B cell (primary cell): ENCODE data around the gene IL10. TPM values are rescaled to one million over a fixed set of nuclear protein-coding genes. Genes with fewer than 3 reads are reported as not detected.

Experiments
- ATAC-seq: fragments of 200-7000 bp; cut with Tn5 transposase; one replicate; pipeline ENCODE4 v1.10.0; 2021; ENCODE audit warnings: low read depth, mild to moderate bottlenecking, moderate number of reproducible peaks, moderate library complexity
- CTCF ChIA-PET: fragments of 350-600 bp; sonication (Branson Sonifier 250); formaldehyde crosslinking; loops from one replicate; lab custom pipeline; 2021; ENCODE audit warnings: antibody characterized with exemption, inconsistent platforms; lab: Charles Lee
- POLR2A ChIA-PET: fragments of 350-600 bp; sonication (Branson Sonifier 250); formaldehyde crosslinking; loops from one replicate; lab custom pipeline; 2021; ENCODE audit warnings: antibody characterized with exemption; lab: Charles Lee
- DNase-seq: peaks from one replicate; pipeline ENCODE4 v3.0.0; 2013
- H2AFZ ChIP-seq: 2 replicates; pipeline ENCODE4 v1.6.1; 2012; ENCODE audit warnings: mild to moderate bottlenecking, low read depth, low read length; ENCODE audit not compliant: insufficient read depth, poor library complexity, severe bottlenecking
- H3K27ac ChIP-seq, 2 donors: 1 replicate in 1 of 2; 2 replicates in 1 of 2; pipeline ENCODE4 v1.5.1; 2012 to 2013; ENCODE audit warnings: low read length in 2 of 2, mild to moderate bottlenecking in 2 of 2, moderate library complexity in 1 of 2
- H3K27me3 ChIP-seq, 4 experiments: fragments of 200-600 bp in 1 of 4; sonication (generic) in 1 of 4; replicated peaks in 1 of 4; 1 replicate in 2 of 4; 2 replicates in 2 of 4; pipeline versions ENCODE4 v1.6.1 to v1.7.0; 2013 to 2016; ENCODE audit warnings: low read length in 3 of 4, mild to moderate bottlenecking in 2 of 4, mixed read lengths in 1 of 4, moderate library complexity in 1 of 4; ENCODE audit not compliant: insufficient read depth in 4 of 4, control insufficient read depth in 3 of 4; ENCODE audit errors: control extremely low read depth in 1 of 4
- H3K36me3 ChIP-seq, 2 experiments: replicated peaks in 1 of 2; 1 replicate in 1 of 2; 2 replicates in 1 of 2; pipeline versions ENCODE4 v1.6.1 to v1.7.1; 2013; ENCODE audit warnings: low read length in 1 of 2; ENCODE audit not compliant: insufficient read depth in 2 of 2, control insufficient read depth in 1 of 2; ENCODE audit errors: control extremely low read depth in 1 of 2, extremely low read depth in 1 of 2
- H3K4me1 ChIP-seq, 2 donors: fragments of 200-600 bp in 1 of 2; sonication (generic) in 1 of 2; 1 replicate in 1 of 2; 2 replicates in 1 of 2; pipeline versions ENCODE4 v1.5.1 to v1.6.1; 2013 to 2017; ENCODE audit warnings: low read length in 2 of 2; ENCODE audit not compliant: control insufficient read depth in 2 of 2, insufficient read depth in 2 of 2
- H3K4me2 ChIP-seq: replicated peaks from 2 replicates; pipeline ENCODE3; 2012; ENCODE audit warnings: mild to moderate bottlenecking, low read depth, low read length; ENCODE audit not compliant: poor library complexity, severe bottlenecking
- H3K4me3 ChIP-seq, 5 experiments: fragments of 200-600 bp in 1 of 5; sonication (generic) in 1 of 5; 1 replicate in 3 of 5; 2 replicates in 2 of 5; pipeline versions ENCODE4 v1.5.1 to v1.7.0; 2011 to 2016; ENCODE audit warnings: low read length in 4 of 5, mild to moderate bottlenecking in 4 of 5, low read depth in 2 of 5, control low read depth in 1 of 5, moderate library complexity in 1 of 5; ENCODE audit not compliant: insufficient read depth in 1 of 5; ENCODE audit errors: control extremely low read depth in 1 of 5, extremely low read depth in 1 of 5
- H3K79me2 ChIP-seq: fragments of 200-600 bp; sonication (generic); one replicate; pipeline ENCODE4 v1.6.0; 2016; ENCODE audit warnings: low read length; ENCODE audit not compliant: control insufficient read depth, insufficient read depth
- H3K9ac ChIP-seq: fragments of 200-600 bp; sonication (generic); 2 replicates; pipeline ENCODE4 v1.6.1; 2017; ENCODE audit warnings: mild to moderate bottlenecking, low read length, moderate library complexity
- H3K9me3 ChIP-seq, 3 donors: one replicate each; pipeline versions ENCODE4 v1.6.1 to v1.7.1; 2013; ENCODE audit warnings: low read length in 2 of 3; ENCODE audit not compliant: control insufficient read depth in 2 of 3, insufficient read depth in 1 of 3; ENCODE audit errors: control extremely low read depth in 1 of 3
- H4K20me1 ChIP-seq: 2 replicates; pipeline ENCODE4 v1.6.0; 2012; ENCODE audit warnings: mild to moderate bottlenecking, low read length; ENCODE audit not compliant: insufficient read depth, control insufficient read depth, poor library complexity, severe bottlenecking
- H3K27ac Mint-ChIP-seq: one replicate; pipeline ENCODE4 v1.8.0; 2021; ENCODE audit warnings: mixed read lengths
- H3K27me3 Mint-ChIP-seq: one replicate; pipeline ENCODE4 v1.8.0; 2021; ENCODE audit warnings: mixed read lengths
- H3K4me1 Mint-ChIP-seq: one replicate; pipeline ENCODE4 v1.8.0; 2021; ENCODE audit warnings: mixed read lengths
- H3K4me3 Mint-ChIP-seq: one replicate; pipeline ENCODE4 v1.8.0; 2021; ENCODE audit warnings: mixed read lengths
- H3K9me3 Mint-ChIP-seq: one replicate; pipeline ENCODE4 v1.8.0; 2022; ENCODE audit warnings: mixed read lengths; ENCODE audit not compliant: insufficient read depth
- CTCF ChIP-seq: fragments of 200-600 bp; IDR thresholded peaks from one replicate; pipeline ENCODE4 v1.8.0; 2022; ENCODE audit warnings: antibody characterized with exemption, mild to moderate bottlenecking
- EZH2 ChIP-seq: IDR thresholded peaks from 2 replicates; pipeline ENCODE4 v1.6.1; 2012; ENCODE audit warnings: borderline replicate concordance, low read depth, mild to moderate bottlenecking, moderate library complexity, low read length; ENCODE audit not compliant: insufficient read depth, poor library complexity, severe bottlenecking
- WGBS: methylation state at CpG from one replicate; pipeline ENCODE4 v1.1.5; 2013; ENCODE audit warnings: missing lambda C conversion rate; ENCODE audit not compliant: insufficient coverage; 5-methylcytosine and 5-hydroxymethylcytosine counted together
- intact Hi-C: fragments of 100-400 bp; cut with micrococcal nuclease; formaldehyde crosslinking; loops from one replicate; pipeline ENCODE4 v1.10.0; 2022
- polyA plus RNA-seq: library from polyadenylated mRNA; depleted of rRNA; stranded (reverse); fragments of >200 nt; gene quantifications from 2 replicates; pipeline ENCODE4 v1.2.3, GENCODE V29; 2012
- total RNA-seq, 2 donors: library from RNA; stranded (reverse); fragments of 120-200 nt in 1 of 2; gene quantifications; 1 replicate in 1 of 2; 2 replicates in 1 of 2; pipeline versions ENCODE4 v1.2.3 to v1.2.4, GENCODE V29; 2013 to 2022

The IL10 gene
- total and polyA plus RNA-seq, 2 donors (not counting 1 experiment from before 2014, with no cell fraction given) = 0.37 to 0.69 TPM

GRCh38 chr1:206770531-206771337 lies 1.6 kb downstream of the IL10 start, which contains the start of gene IL19:
Gene IL19 (plus strand): TSS chr1:206770773. CDS start chr1:206836663, 65,890 bp downstream.
- DNase-seq (no peak), ATAC-seq (peak; percentile 16)
- H3K27me3 Mint-ChIP-seq = no peaks in the 10 kb centered on the region

More at GRCh38 chr1:206770531-206771337, 1.6 kb downstream of the IL10 start, which contains the start of gene IL19:
- no peaks in the 10 kb centered on the region for H3K36me3 ChIP-seq
- no peaks in the 10 kb centered on the region for H3K9me3 Mint-ChIP-seq
- H3K9me3 ChIP-seq = no peaks in the 10 kb centered on the region
- H3K79me2 ChIP-seq = no peaks in the 10 kb centered on the region
- TF ChIP-seq CTCF (no peak), EZH2 (no peak)
- intact Hi-C loops = loop anchor here (2.0 kb wide), 4 partner anchors 14 to 36 kb away; no protein-coding TSS in a partner anchor
- peaks cover 88% of the 10 kb centered on the region for H3K4me1 Mint-ChIP-seq
- H3K4me2 ChIP-seq = peak within 1 kb of the TSS; percentile 25
- CTCF ChIA-PET = interaction anchor here (0.7 to 10.9 kb wide), 17 partner anchors 8 to 163 kb away, joined by 3 to 81 read pairs (median 4); no protein-coding TSS in a partner anchor
- H3K4me3 ChIP-seq = no peak within 1 kb of the TSS
- no peak within 1 kb of the TSS for H2AFZ ChIP-seq
- POLR2A ChIA-PET = interaction anchor here (0.5 to 2.5 kb wide), 5 partner anchors 10 to 91 kb away, joined by 3 to 10 read pairs (median 4); no protein-coding TSS in a partner anchor
- no peaks in the 10 kb centered on the region for H4K20me1 ChIP-seq
- no peak within 1 kb of the TSS for H3K9ac ChIP-seq
- peak within 1 kb of the TSS; percentile 78 for H3K27ac Mint-ChIP-seq
- WGBS = 22% methylated on average over 6 of the region's 9 CpGs
- no peak within 1 kb of the TSS for H3K27ac ChIP-seq
- H3K4me1 ChIP-seq = peaks cover 70 to 77% of the 10 kb centered on the region in 2 donors
- H3K27me3 ChIP-seq = peaks cover 0 to under 1% (median 0%) of the 10 kb centered on the region in 4 experiments
- H3K4me3 Mint-ChIP-seq = peak within 1 kb of the TSS; percentile 80
